Measurements from ENCODE around the gene ALDH1A1.

The ALDH1A1 gene

GRCh38 chr9:72915659-72916058 lies 37.2 kb downstream of the ALDH1A1 start:
- no peak for TF ChIP-seq CTCF (IDR thresholded peaks at IDR 0.05; ENCODE audit: borderline replicate concordance, control extremely low read depth, extremely low read depth, insufficient read depth, missing control alignments)
- in situ Hi-C loops (cut with MboI; ENCODE audit: low sequenced_read_pairs, unreplicated experiment) = no loop called here
- DNase-seq (ENCODE audit: low spot score) = no peak

- in situ Hi-C loops (cut with MboI; ENCODE audit: low sequenced_read_pairs, unreplicated experiment) = no loop called here
- no peak for TF ChIP-seq CTCF (IDR thresholded peaks at IDR 0.05; ENCODE audit: borderline replicate concordance, control extremely low read depth, extremely low read depth, insufficient read depth, missing control alignments)
- DNase-seq (ENCODE audit: low spot score) = no peak
These were observed 38.1 kb downstream of the ALDH1A1 start for GRCh38 chr9:72914750-72915149.

- TF ChIP-seq CTCF (IDR thresholded peaks at IDR 0.05; ENCODE audit: borderline replicate concordance, control extremely low read depth, extremely low read depth, insufficient read depth, missing control alignments) = no peak
- DNase-seq (ENCODE audit: low spot score) = no peak
- in situ Hi-C loops (cut with MboI; ENCODE audit: low sequenced_read_pairs, unreplicated experiment) = no loop called here
These were observed 39.4 kb downstream of the ALDH1A1 start for GRCh38 chr9:72913382-72914009.

GRCh38 chr9:72912476-72913381 lies 40.1 kb downstream of the ALDH1A1 start:
- in situ Hi-C loops (cut with MboI; ENCODE audit: low sequenced_read_pairs, unreplicated experiment) = no loop called here
- no peak for DNase-seq (ENCODE audit: low spot score)
- no peak for TF ChIP-seq CTCF (IDR thresholded peaks at IDR 0.05; ENCODE audit: borderline replicate concordance, control extremely low read depth, extremely low read depth, insufficient read depth, missing control alignments)

- TF ChIP-seq CTCF (IDR thresholded peaks at IDR 0.05; ENCODE audit: borderline replicate concordance, control extremely low read depth, extremely low read depth, insufficient read depth, missing control alignments) = no peak
- no peak for DNase-seq (ENCODE audit: low spot score)
- in situ Hi-C loops (cut with MboI; ENCODE audit: low sequenced_read_pairs, unreplicated experiment) = no loop called here
These were observed 41.0 kb downstream of the ALDH1A1 start for GRCh38 chr9:72911816-72912215.

GRCh38 chr9:72911247-72911775 lies 41.5 kb downstream of the ALDH1A1 start:
- TF ChIP-seq CTCF (IDR thresholded peaks at IDR 0.05; ENCODE audit: borderline replicate concordance, control extremely low read depth, extremely low read depth, insufficient read depth, missing control alignments) = no peak
- DNase-seq (ENCODE audit: low spot score) = no peak
- in situ Hi-C loops (cut with MboI; ENCODE audit: low sequenced_read_pairs, unreplicated experiment) = no loop called here
